HCT116 (cell line): Measurements from ENCODE around the gene GDAP2. TPM values are rescaled to one million over a fixed set of nuclear protein-coding genes. Genes with fewer than 3 reads are reported as not detected.

Experiments
- ATAC-seq: fragments of 200-7000 bp; cut with Tn5 transposase; 2 replicates; pipeline ENCODE4 v1.9.1; 2020; ENCODE audit warnings: mild to moderate bottlenecking, moderate library complexity
- BruUV-seq: library from RNA; stranded (reverse); fragments of 400-500 nt; replicated peaks from 2 replicates; lab custom pipeline; 2021; lab: Mats Ljungman, UMichigan
- CTCF ChIA-PET: fragments of 300-600 bp; sonication (Branson Sonifier 250); formaldehyde crosslinking; loops from one replicate; lab custom pipeline; 2021; ENCODE audit warnings: antibody characterized with exemption; lab: Charles Lee
- POLR2A ChIA-PET: fragments of 300-600, 350-600 bp; sonication (Branson Sonifier 250); formaldehyde crosslinking; loops from one replicate; lab custom pipeline; 2021; ENCODE audit warnings: antibody characterized with exemption; lab: Charles Lee
- RAD21 ChIA-PET, 2 experiments: fragments of 300-600 bp; sonication (Branson Sonifier 250); formaldehyde crosslinking; loops; one replicate each; lab custom pipeline; 2023; ENCODE audit warnings: low total read pairs in 2 of 2; ENCODE audit not compliant: uncharacterized antibody in 2 of 2, unreplicated experiment in 2 of 2, low non-redundant PET in 1 of 2; lab: Charles Lee
- DNase-seq: peaks from one replicate; pipeline ENCODE4 v3.0.0-alpha.2; 2010; ENCODE audit warnings: low read depth, low spot score
- H2AFZ ChIP-seq: fragments of 200-600 bp; shearing (Covaris generic), sonication (generic); 2 replicates; pipeline ENCODE4 v1.6.1; 2017; ENCODE audit warnings: low read depth, mixed run types, mixed read lengths, antibody characterized with exemption, low read length; ENCODE audit not compliant: poor library complexity, severe bottlenecking
- H3K27ac ChIP-seq: 2 replicates; pipeline ENCODE4 v1.5.1; 2012; ENCODE audit warnings: low read depth, low read length
- H3K27me3 ChIP-seq: fragments of 200-600 bp; sonication (generic); 2 replicates; pipeline ENCODE4 v1.6.1; 2016; ENCODE audit warnings: mixed run types, low read length, mixed read lengths; ENCODE audit not compliant: insufficient read depth
- H3K36me3 ChIP-seq, 2 experiments: fragments of 200-500 bp in 1 of 2; fragments of 200-600 bp in 1 of 2; sonication (Bioruptor generic) in 1 of 2; sonication (generic) in 1 of 2; 2 replicates each; pipeline versions ENCODE4 v1.5.1 to v1.6.1; 2014 to 2016; ENCODE audit warnings: low read length in 2 of 2, inconsistent platforms in 1 of 2, mixed read lengths in 1 of 2, mixed run types in 1 of 2; ENCODE audit not compliant: insufficient read depth in 2 of 2, control insufficient read depth in 1 of 2
- H3K4me1 ChIP-seq, 2 experiments: fragments of 200-600 bp in 1 of 2; sonication (generic) in 1 of 2; 2 replicates each; pipeline versions ENCODE4 v1.5.1 to v1.6.1; 2012 to 2017; ENCODE audit warnings: low read length in 2 of 2, inconsistent platforms in 1 of 2, mild to moderate bottlenecking in 1 of 2, mixed read lengths in 1 of 2, mixed run types in 1 of 2, moderate library complexity in 1 of 2; ENCODE audit not compliant: insufficient read depth in 2 of 2, control insufficient read depth in 1 of 2
- H3K4me2 ChIP-seq: fragments of 200-600 bp; sonication (generic); 2 replicates; pipeline ENCODE4 v1.6.1; 2017; ENCODE audit warnings: mixed run types, low read length, mixed read lengths
- H3K4me3 ChIP-seq, 2 experiments: fragments of 200-600 bp in 1 of 2; sonication (generic) in 1 of 2; replicated peaks in 1 of 2; 2 replicates each; pipeline ENCODE4 v1.5.1; 2011 to 2016; ENCODE audit warnings: low read length in 2 of 2, control low read depth in 1 of 2, low read depth in 1 of 2, mild to moderate bottlenecking in 1 of 2, mixed read lengths in 1 of 2, mixed run types in 1 of 2
- H3K79me2 ChIP-seq: fragments of 200-600 bp; sonication (generic); 2 replicates; pipeline ENCODE4 v1.6.1; 2017; ENCODE audit warnings: mild to moderate bottlenecking, mixed run types, low read length, moderate library complexity, mixed read lengths; ENCODE audit not compliant: insufficient read depth
- H3K9ac ChIP-seq: fragments of 200-600 bp; sonication (generic); 2 replicates; pipeline ENCODE4 v1.6.1; 2016; ENCODE audit warnings: low read length, mixed read lengths
- H3K9me2 ChIP-seq: fragments of 200-600 bp; sonication (generic), shearing (Covaris generic); 2 replicates; pipeline ENCODE4 v1.6.1; 2017; ENCODE audit warnings: mixed run types, mild to moderate bottlenecking, moderate library complexity; ENCODE audit not compliant: insufficient read depth
- H3K9me3 ChIP-seq, 2 experiments: fragments of 200-500 bp in 1 of 2; fragments of 200-600 bp in 1 of 2; sonication (Bioruptor generic) in 1 of 2; sonication (generic) in 1 of 2; 2 replicates each; pipeline ENCODE4 v1.6.1; 2014 to 2017; ENCODE audit warnings: low read length in 2 of 2, mixed read lengths in 2 of 2, inconsistent platforms in 1 of 2, low read depth in 1 of 2, mild to moderate bottlenecking in 1 of 2, mixed run types in 1 of 2, moderate library complexity in 1 of 2; ENCODE audit not compliant: control insufficient read depth in 1 of 2, insufficient read depth in 1 of 2
- H4K20me1 ChIP-seq: fragments of 200-600 bp; sonication (generic), shearing (Covaris generic); 2 replicates; pipeline ENCODE4 v1.6.1; 2017; ENCODE audit warnings: mixed run types, mild to moderate bottlenecking, moderate library complexity; ENCODE audit not compliant: insufficient read depth
- CBX3 ChIP-seq: IDR thresholded peaks from 2 replicates; pipeline ENCODE4 v1.6.1; 2012; ENCODE audit warnings: low read depth
- CEBPB ChIP-seq: IDR thresholded peaks from 2 replicates; pipeline ENCODE4 v1.6.1; 2012; ENCODE audit warnings: low read depth
- EGR1 ChIP-seq: IDR thresholded peaks from 2 replicates; pipeline ENCODE4 v1.6.1; 2012; ENCODE audit warnings: low read depth
- EZH2 ChIP-seq: fragments of 200-600 bp; sonication (generic); IDR thresholded peaks from 2 replicates; pipeline ENCODE4 v1.6.1; 2017; ENCODE audit warnings: antibody characterized with exemption, mixed run types
- EZH2phosphoT487 ChIP-seq: fragments of 200-600 bp; IDR thresholded peaks from 2 replicates; pipeline ENCODE4 v1.6.1; 2018; ENCODE audit warnings: antibody characterized with exemption, borderline replicate concordance
- JUND ChIP-seq: IDR thresholded peaks from 2 replicates; pipeline ENCODE4 v1.6.1; 2012
- POLR2A ChIP-seq: IDR thresholded peaks from 2 replicates; pipeline ENCODE4 v1.7.0; 2011; ENCODE audit warnings: borderline replicate concordance; ENCODE audit not compliant: insufficient read depth, insufficient read length; ENCODE audit errors: extremely low read depth
- RAD21 ChIP-seq: IDR thresholded peaks from 2 replicates; pipeline ENCODE4 v1.6.1; 2012; ENCODE audit warnings: low read depth, mild to moderate bottlenecking
- SIN3A ChIP-seq: IDR thresholded peaks from 2 replicates; pipeline ENCODE4 v1.6.1; 2012; ENCODE audit warnings: low read depth
- SP1 ChIP-seq: IDR thresholded peaks from 2 replicates; pipeline ENCODE4 v1.6.1; 2012; ENCODE audit warnings: low read depth
- SRF ChIP-seq: IDR thresholded peaks from 2 replicates; pipeline ENCODE4 v1.6.1; 2012; ENCODE audit warnings: low read depth
- TCF7L2 ChIP-seq: IDR thresholded peaks from 2 replicates; pipeline ENCODE4 v1.7.0; 2011; ENCODE audit warnings: borderline replicate concordance, inconsistent platforms; ENCODE audit not compliant: insufficient read depth, insufficient read length; ENCODE audit errors: extremely low read depth
- YY1 ChIP-seq: IDR thresholded peaks from 2 replicates; pipeline ENCODE4 v1.6.1; 2011; ENCODE audit warnings: low read length, low read depth, moderate library complexity, mild to moderate bottlenecking; ENCODE audit not compliant: insufficient replicate concordance; ENCODE audit errors: extremely low read depth
- ZFX ChIP-seq: fragments of 450-650 bp; IDR thresholded peaks from 2 replicates; pipeline ENCODE4 v1.6.1; 2017
- intact Hi-C: fragments of 100-400 bp; cut with micrococcal nuclease; formaldehyde crosslinking; loops from 2 replicates; pipeline ENCODE4 v1.10.0; 2022
- total RNA-seq: library from RNA; stranded (reverse); gene quantifications from one replicate; pipeline ENCODE4 v1.2.1, GENCODE V29; 2021; ENCODE audit not compliant: unreplicated experiment
- TF ChIP-seq, protein P1 (sequence below), 3 experiments: fragments of 200-600 bp in 1 of 3; sonication (generic) in 1 of 3; IDR thresholded peaks in 2 of 3; conservative IDR thresholded peaks in 1 of 3; 2 replicates each; pipeline ENCODE4 v1.5.1; 2012 to 2017; ENCODE audit warnings: low read depth in 2 of 3, low read length in 2 of 3, antibody characterized with exemption in 1 of 3, borderline replicate concordance in 1 of 3, control low read depth in 1 of 3, mild to moderate bottlenecking in 1 of 3, mixed read lengths in 1 of 3, mixed run types in 1 of 3, moderate library complexity in 1 of 3; ENCODE audit not compliant: insufficient read depth in 1 of 3
- TF ChIP-seq, protein P2 (sequence below): IDR thresholded peaks from 2 replicates; pipeline ENCODE4 v1.6.1; 2011; ENCODE audit warnings: mild to moderate bottlenecking, low read length, moderate library complexity; ENCODE audit not compliant: insufficient replicate concordance; ENCODE audit errors: extremely low read depth
- TF ChIP-seq, protein P3 (sequence below): IDR thresholded peaks from 2 replicates; pipeline ENCODE4 v1.6.1; 2012

Gene GDAP2
- total RNA-seq, 1 experiment from 2014 or later = 21.4 TPM

GRCh38 chr1:117928881-117929342, 509 bp downstream of the GDAP2 start:
- peaks cover 12% of the 10 kb centered on the region; the same call in 1 of the 2 replicates for H4K20me1 ChIP-seq
- ATAC-seq = peak; percentile 80
- peak overlapping the region; percentile 78 for H3K4me2 ChIP-seq
- no peaks in the 10 kb centered on the region for H3K27me3 ChIP-seq
- ChIA-PET POLR2A (interaction anchor here (0.9 to 1.1 kb wide), 2 partner anchors 14 to 868 kb away, joined by 4 read pairs; partner anchors contain the start of gene TTF2), RAD21 (no interaction called here), CTCF (interaction anchor here (1.2 to 1.4 kb wide), 2 partner anchors 14 to 33 kb away, joined by 4 read pairs; no protein-coding TSS in a partner anchor)
- intact Hi-C loops = no loop called here
- TF ChIP-seq EGR1 (no peak), RAD21 (0 out of 2 replicates have a peak, but pooled peaks have one; percentile 10), CEBPB (no peak), EZH2phosphoT487 (no peak), SIN3A (0 out of 2 replicates have a peak, but pooled peaks have one; percentile 21)
- TF ChIP-seq, protein P1, sequence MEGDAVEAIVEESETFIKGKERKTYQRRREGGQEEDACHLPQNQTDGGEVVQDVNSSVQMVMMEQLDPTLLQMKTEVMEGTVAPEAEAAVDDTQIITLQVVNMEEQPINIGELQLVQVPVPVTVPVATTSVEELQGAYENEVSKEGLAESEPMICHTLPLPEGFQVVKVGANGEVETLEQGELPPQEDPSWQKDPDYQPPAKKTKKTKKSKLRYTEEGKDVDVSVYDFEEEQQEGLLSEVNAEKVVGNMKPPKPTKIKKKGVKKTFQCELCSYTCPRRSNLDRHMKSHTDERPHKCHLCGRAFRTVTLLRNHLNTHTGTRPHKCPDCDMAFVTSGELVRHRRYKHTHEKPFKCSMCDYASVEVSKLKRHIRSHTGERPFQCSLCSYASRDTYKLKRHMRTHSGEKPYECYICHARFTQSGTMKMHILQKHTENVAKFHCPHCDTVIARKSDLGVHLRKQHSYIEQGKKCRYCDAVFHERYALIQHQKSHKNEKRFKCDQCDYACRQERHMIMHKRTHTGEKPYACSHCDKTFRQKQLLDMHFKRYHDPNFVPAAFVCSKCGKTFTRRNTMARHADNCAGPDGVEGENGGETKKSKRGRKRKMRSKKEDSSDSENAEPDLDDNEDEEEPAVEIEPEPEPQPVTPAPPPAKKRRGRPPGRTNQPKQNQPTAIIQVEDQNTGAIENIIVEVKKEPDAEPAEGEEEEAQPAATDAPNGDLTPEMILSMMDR (IDR thresholded peaks at IDR 0.05 in 2 of 3, conservative IDR thresholded peaks at IDR 0.05 in 1 of 3; ENCODE audit: borderline replicate concordance in 1 of 3, insufficient read depth in 1 of 3, low read depth in 2 of 3, low read length in 2 of 3) = peak in 1 of 3 experiments; percentile 5; a peak in 1 of 6 replicates
- H3K9me2 ChIP-seq = no peaks in the 10 kb centered on the region
- peaks cover 6 to 14% of the 10 kb centered on the region in 2 experiments; a peak in 2 of 4 replicates for H3K36me3 ChIP-seq
- BruUV-seq = no TSS peak
- no peaks in the 10 kb centered on the region for H3K9me3 ChIP-seq
- peak; percentile 39 for DNase-seq
- H3K27ac ChIP-seq = peak overlapping the region; percentile 57
- peak overlapping the region; percentile 93 to 99 for H3K4me3 ChIP-seq
- peak overlapping the region; percentile 93 for H3K9ac ChIP-seq
- H3K4me1 ChIP-seq = peaks cover 8 to 17% of the 10 kb centered on the region in 2 experiments; a peak in 3 of 4 replicates
- peaks cover 89% of the 10 kb centered on the region for H3K79me2 ChIP-seq
- no peak overlapping the region for H2AFZ ChIP-seq

DNA sequence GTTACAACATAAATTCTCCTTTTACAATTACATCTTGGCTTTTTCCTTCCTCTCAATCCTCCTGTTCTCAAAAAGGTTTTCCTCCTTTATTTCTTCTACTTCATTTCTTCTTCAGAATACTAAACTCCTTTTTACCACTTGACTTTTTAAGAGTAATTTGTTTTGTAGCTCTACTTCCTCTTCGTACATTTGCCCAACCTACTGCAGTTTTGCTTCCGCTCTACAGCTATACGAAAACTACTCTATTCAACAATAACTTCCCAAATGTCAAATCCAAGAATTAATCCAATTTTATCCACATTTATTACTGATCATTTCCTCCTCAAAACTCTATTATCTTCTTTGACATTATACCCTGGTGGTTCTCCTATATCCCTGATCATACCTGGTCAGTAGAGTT, 3.4 kb downstream of the GDAP2 start:
- Histone ChIP-seq H3K9me2 (no peaks in the 10 kb centered on the region), H3K27me3 (no peaks in the 10 kb centered on the region), H3K4me1 (peaks cover 5 to 12% of the 10 kb centered on the region in 2 experiments; a peak in 3 of 4 replicates), H3K27ac (no peak overlapping the region), H3K9me3 (no peaks in the 10 kb centered on the region), H3K79me2 (peaks cover 60% of the 10 kb centered on the region), H2AFZ (no peak overlapping the region), H3K9ac (no peak overlapping the region), H3K4me3 (no peak overlapping the region), H4K20me1 (peaks cover 4% of the 10 kb centered on the region; the same call in 1 of the 2 replicates), H3K4me2 (no peak overlapping the region), H3K36me3 (no peaks in the 10 kb centered on the region)
- ChIA-PET RAD21 (no interaction called here), POLR2A (no interaction called here), CTCF (no interaction called here)
- no TSS peak for BruUV-seq
- DNase-seq (no peak), ATAC-seq (no peak)
- intact Hi-C loops = no loop called here
- TF ChIP-seq ZFX (no peak), EZH2 (no peak), YY1 (no peak), SIN3A (no peak), EGR1 (no peak), SP1 (no peak), CBX3 (no peak), TCF7L2 (no peak), RAD21 (no peak), CEBPB (no peak), SRF (no peak), POLR2A (no peak), JUND (no peak)
- TF ChIP-seq, protein P2, sequence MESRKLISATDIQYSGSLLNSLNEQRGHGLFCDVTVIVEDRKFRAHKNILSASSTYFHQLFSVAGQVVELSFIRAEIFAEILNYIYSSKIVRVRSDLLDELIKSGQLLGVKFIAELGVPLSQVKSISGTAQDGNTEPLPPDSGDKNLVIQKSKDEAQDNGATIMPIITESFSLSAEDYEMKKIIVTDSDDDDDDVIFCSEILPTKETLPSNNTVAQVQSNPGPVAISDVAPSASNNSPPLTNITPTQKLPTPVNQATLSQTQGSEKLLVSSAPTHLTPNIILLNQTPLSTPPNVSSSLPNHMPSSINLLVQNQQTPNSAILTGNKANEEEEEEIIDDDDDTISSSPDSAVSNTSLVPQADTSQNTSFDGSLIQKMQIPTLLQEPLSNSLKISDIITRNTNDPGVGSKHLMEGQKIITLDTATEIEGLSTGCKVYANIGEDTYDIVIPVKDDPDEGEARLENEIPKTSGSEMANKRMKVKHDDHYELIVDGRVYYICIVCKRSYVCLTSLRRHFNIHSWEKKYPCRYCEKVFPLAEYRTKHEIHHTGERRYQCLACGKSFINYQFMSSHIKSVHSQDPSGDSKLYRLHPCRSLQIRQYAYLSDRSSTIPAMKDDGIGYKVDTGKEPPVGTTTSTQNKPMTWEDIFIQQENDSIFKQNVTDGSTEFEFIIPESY = no peak
- TF ChIP-seq, protein P3, sequence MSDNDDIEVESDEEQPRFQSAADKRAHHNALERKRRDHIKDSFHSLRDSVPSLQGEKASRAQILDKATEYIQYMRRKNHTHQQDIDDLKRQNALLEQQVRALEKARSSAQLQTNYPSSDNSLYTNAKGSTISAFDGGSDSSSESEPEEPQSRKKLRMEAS = no peak
